GM18519 (cell line): Measurements from ENCODE around the gene ANXA7.
"Not testable (repeated sequence)": the region's sequence is repeated elsewhere in the genome, so short reads cannot be mapped to it uniquely, and the experiment has no call there.

Experiments
- ATAC-seq: cut with Tn5 transposase; IDR thresholded peaks from one replicate; pipeline ENCODE4 v1.9.1; 2021; ENCODE audit warnings: mild to moderate bottlenecking, moderate library complexity; ENCODE audit not compliant: unreplicated experiment, low FRiP score

ANXA7 gene

DNA sequence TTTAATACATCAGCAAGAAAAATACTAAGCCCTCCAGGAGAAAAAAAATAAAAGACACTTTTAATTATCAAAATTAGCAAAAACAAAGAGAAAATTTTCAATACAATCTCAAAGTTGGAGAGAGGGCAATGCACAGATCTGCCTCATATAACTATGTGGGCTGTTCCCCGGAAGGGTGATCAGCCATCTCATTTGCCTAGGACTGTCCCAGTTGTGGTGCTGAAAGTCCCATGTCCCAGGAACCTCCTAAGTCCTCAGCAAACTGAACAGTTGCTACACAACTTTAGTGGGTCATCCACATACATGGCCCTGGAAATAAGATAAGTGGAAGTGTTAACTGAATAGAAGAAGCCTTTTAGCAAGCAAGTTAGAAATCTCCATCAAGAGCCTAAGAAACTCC is 69.6 kb downstream of the ANXA7 start:
- no peak for ATAC-seq

DNA sequence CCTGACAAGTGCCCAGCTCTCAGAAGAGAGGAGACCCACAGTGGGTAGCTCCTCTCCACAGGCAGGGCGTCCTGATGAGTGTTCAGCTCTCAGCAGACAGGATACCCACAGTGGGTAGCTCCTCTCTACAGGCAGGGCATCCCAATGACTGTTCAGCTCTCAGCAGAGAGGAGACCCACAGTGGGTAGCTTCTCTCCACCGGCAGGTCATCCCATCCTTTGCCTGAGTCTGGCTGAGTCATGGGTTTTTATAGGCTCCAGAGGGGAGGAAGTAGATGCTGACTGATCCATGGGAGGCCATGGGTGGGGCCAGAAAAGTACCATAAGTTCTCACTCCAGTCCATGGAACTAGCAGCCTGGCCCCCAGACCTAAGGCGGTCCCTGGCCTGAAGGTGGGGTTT is 73.7 kb downstream of the ANXA7 start:
- ATAC-seq, result no peak

DNA sequence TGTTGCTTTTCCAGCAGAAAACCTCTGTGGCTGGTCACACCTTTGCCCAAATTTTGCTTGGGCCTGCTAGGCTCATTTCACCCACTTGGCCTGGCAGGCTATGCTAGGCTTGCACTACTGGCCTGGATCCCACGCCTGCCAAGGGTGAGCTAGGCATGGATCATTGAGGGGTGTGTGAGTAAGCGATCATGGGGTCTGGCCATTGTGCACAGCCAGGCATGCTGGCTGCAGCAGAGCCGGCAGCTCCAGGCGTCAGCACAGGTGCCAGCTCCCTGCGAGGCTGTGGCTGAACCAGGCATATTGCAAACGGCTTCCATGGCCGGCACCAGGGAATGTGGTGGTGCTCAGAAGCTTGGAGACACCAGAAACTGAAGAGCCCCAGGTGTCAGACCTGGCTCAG is 74.4 kb downstream of the ANXA7 start:
- ATAC-seq, result no peak

DNA sequence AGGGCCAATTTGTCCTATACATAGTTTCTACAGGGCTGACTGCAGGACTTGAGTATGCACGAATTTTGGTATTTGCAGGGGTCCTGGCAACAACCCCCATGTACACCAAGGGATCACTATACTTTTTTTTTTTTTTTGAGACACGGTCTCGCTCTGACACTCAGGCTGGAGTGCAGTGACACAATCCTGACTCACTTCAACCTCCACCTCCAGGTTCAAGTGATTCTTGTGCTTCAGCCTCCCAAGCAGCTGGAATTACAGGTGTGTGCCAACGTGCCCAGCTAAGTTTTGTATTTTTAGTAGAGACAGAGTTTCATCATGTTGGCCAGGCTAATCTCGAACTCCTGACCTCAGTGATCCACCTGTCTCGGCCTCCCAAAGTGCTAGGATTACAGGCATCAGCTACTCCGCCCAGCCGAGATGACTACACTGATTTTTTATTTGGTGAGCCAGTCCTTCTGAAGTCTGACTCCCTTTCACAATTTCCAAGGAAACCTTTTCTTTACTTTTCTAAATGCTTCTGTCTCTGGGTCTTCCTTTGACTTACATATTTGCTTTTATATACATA is 75.0 kb downstream of the ANXA7 start:
- ATAC-seq, result no peak

DNA sequence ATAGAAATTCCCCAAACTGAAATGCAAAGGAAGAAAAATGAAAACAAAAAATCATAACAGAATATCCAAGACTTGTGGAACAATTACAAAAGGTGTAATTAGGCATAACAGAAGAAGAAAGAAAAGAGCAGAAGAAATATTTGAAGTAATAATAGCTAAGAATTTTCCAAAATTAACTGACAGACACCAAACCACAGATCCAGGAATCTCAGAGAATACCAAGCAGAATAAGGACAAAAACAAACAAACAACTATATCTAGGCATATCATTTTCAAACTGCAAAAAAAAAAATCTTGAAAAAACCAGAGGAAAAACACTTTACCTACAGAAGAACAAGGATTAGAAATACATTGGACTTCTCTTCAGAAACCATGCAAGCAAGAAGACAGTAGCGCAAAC is 80.7 kb downstream of the ANXA7 start:
- no peak for ATAC-seq

DNA sequence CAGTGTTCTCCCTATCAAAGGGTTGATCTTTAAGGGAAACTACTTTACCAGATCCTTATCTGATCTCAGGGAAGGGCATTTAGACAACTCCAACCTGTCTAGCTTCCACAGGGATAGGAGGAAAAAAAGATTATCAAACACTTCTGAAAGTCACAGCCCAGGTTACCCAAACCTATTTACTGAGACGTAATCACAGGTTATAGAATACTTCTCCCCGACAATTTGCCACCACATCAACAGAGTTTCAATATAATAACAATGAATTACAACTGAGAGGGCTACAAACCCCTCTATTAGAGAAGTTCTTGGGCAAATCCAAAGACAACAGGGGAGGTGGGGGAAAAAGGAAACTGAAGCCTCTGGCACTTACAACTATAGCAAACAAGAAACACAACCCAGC is 81.5 kb downstream of the ANXA7 start:
- ATAC-seq, result no peak

DNA sequence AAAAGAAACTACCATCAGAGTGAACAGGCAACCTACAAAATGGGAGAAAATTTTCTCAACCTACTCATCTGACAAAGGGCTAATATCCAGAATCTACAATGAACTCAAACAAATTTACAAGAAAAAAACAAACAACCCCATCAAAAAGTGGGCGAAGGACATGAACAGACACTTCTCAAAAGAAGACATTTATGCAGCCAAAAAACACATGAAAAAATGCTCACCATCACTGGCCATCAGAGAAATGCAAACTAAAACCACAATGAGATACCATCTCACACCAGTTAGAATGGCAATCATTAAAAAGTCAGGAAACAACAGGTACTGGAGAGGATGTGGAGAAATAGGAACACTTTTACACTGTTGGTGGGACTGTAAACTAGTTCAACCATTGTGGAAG is 85.3 kb downstream of the ANXA7 start:
- not testable (repeated sequence) for ATAC-seq

DNA sequence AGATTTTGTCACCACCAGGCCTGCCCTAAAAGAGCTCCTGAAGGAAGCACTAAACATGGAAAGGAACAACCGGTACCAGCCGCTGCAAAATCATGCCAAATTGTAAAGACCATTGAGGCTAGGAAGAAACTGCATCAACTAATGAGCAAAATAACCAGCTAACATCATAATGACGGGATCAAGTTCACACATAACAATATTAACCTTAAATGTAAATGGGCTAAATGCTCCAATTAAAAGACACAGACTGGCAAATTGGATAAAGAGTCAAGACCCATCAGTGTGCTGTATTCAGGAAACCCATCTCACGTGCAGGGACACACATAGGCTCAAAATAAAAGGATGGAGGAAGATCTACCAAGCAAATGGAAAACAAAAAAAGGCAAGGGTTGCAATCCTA is 88.6 kb downstream of the ANXA7 start:
- ATAC-seq, result not testable (repeated sequence)
